ENCODE measurements around the gene SULT2B1. TPM values are rescaled to one million over a fixed set of nuclear protein-coding genes. Genes with fewer than 3 reads are reported as not detected.

SULT2B1 gene
- total RNA-seq, 1 donor from 2014 or later = 14.4 TPM

DNA sequence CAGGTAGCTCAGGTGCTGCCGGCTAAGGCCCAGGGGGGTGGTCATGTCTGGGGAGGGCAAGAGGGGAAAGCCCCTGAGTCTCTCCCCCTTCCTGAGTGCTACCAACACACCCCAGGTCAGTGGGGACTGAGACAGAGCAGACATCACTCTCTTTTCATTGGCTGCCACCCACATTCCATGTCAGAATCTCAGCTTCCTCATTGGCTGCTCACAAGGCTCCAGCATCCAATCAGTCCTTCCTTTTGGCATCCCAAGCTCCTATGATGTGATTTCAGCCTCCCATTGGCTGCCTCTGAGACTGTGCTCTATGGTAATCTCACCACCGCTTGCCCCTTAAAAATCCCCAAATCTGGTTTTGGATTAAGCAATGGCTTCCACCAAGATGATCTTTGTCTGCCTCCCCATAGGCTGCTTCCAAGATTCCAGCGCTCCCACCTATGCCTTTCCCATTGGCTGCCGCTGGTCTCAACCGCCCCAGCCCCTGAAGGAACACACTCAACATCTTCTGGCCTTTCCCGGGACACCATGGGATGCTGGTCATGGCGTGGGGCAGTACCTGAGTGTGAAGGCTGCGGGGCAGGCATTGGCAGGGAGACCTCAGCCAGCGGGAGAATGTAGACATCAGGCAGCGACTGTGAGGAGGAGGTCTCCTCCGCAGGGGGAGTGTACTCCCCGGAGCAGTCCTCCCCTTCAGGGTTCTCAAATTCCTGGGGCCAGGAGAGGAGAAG is 42.3 kb upstream of the SULT2B1 start:
- Histone ChIP-seq H3K27me3 (ENCODE audit: low read depth) (peaks cover 40% of the 10 kb centered on the region), H3K4me1 (peaks cover 27% of the 10 kb centered on the region), H3K27ac (no peak overlapping the region), H3K36me3 (no peaks in the 10 kb centered on the region), H3K4me3 (no peak overlapping the region), H3K9me3 (no peaks in the 10 kb centered on the region)
- no peak for DNase-seq
- TF ChIP-seq CTCF (IDR thresholded peaks at IDR 0.05) = no peak
- intact Hi-C loops (cut with DNase I) = no loop called here
- no peak for ATAC-seq

GRCh38 chr19:48510421-48511268 is 41.3 kb upstream of the SULT2B1 start:
- ATAC-seq (peak; percentile 67 to 72), DNase-seq (peak; percentile 71)
- H3K27ac ChIP-seq = no peak overlapping the region
- H3K27me3 ChIP-seq (ENCODE audit: low read depth) = peaks cover 40% of the 10 kb centered on the region
- no peak for TF ChIP-seq CTCF (IDR thresholded peaks at IDR 0.05)
- H3K4me3 ChIP-seq = peak overlapping the region; percentile 21
- peaks cover 27% of the 10 kb centered on the region for H3K4me1 ChIP-seq
- H3K9me3 ChIP-seq = no peaks in the 10 kb centered on the region
- H3K36me3 ChIP-seq = no peaks in the 10 kb centered on the region
- intact Hi-C loops (cut with DNase I) = no loop called here

DNA sequence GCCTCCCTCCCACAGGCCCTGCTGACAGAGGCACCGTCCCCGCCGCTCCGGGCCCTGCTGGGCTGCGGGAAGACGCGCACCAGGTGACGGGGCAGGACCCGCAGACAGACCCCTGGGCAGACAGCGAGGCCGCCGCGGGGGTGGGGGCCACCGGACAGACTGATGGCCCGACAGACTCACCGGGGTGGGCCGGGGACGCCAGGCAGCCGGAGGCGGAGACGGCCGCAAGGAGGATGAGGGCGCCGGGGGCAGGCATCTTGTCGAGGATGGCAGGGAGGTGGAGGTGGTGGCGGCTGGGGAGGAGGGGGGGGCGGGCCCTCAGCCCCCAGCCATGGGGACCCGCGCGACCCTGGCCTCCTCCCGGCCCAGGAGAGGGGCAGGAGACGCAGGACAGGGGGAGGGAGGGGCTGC is 40.6 kb upstream of the SULT2B1 start:
- no peaks in the 10 kb centered on the region for H3K36me3 ChIP-seq
- peaks cover 27% of the 10 kb centered on the region for H3K4me1 ChIP-seq
- H3K9me3 ChIP-seq = no peaks in the 10 kb centered on the region
- no peak overlapping the region for H3K27ac ChIP-seq
- ATAC-seq (no peak), DNase-seq (no peak)
- peaks cover 40% of the 10 kb centered on the region for H3K27me3 ChIP-seq (ENCODE audit: low read depth)
- no peak for TF ChIP-seq CTCF (IDR thresholded peaks at IDR 0.05)
- intact Hi-C loops (cut with DNase I) = no loop called here
- H3K4me3 ChIP-seq = peak overlapping the region; percentile 21

GRCh38 chr19:48511800-48512503 is 40.0 kb upstream of the SULT2B1 start, which contains the start of gene LMTK3:
TSS of gene LMTK3 (minus strand) at chr19:48511835. CDS start at chr19:48511576, 259 bp downstream.
- H3K9me3 ChIP-seq = no peaks in the 10 kb centered on the region
- no peak for TF ChIP-seq CTCF (IDR thresholded peaks at IDR 0.05)
- no peak within 1 kb of the TSS for H3K27ac ChIP-seq
- DNase-seq (peak; percentile 50), ATAC-seq (peak in 1 of 2 donors; percentile 6)
- H3K27me3 ChIP-seq (ENCODE audit: low read depth) = peaks cover 40% of the 10 kb centered on the region
- intact Hi-C loops (cut with DNase I) = no loop called here
- H3K4me3 ChIP-seq = peak within 1 kb of the TSS; percentile 21
- H3K36me3 ChIP-seq = no peaks in the 10 kb centered on the region
- H3K4me1 ChIP-seq = peaks cover 27% of the 10 kb centered on the region

DNA sequence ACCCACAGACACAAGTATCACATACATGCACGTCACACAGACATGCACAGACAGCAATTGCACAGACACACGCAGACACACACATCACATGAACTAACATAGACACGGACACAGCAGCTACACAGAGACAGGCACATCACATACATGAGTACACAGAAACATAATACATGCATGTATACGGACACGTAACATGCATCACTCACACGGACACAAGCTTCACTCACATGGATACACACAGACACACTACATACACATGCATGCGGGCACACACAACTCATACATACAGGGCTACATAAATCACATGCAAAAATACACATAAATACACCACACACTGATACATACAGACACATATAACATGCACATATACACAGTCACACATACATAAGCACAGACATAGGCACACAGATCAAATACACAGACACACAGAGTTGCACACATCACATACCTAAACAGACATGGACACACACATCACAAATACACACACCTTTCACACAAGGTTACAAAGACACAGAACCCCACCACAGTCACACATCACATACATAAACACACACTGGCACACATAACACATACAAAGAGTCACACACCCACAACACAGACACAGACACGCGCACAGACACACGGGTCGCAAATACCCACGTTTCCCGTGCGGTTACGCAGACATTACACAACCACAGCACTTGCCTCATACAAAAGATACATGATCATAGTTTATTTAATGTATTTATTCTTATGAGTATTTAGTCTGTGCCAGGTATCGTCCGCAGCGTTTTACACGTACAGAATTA is 39.3 kb upstream of the SULT2B1 start:
- no peak for ATAC-seq

More for the DNA sequence above, 39.3 kb upstream of the SULT2B1 start:
- peak overlapping the region; percentile 68 for H3K4me3 ChIP-seq
- H3K27ac ChIP-seq = no peak overlapping the region
- H3K9me3 ChIP-seq = no peaks in the 10 kb centered on the region
- no peak for TF ChIP-seq CTCF (IDR thresholded peaks at IDR 0.05)
- DNase-seq = no peak
- H3K27me3 ChIP-seq (ENCODE audit: low read depth) = peaks cover 40% of the 10 kb centered on the region
- H3K36me3 ChIP-seq = no peaks in the 10 kb centered on the region
- intact Hi-C loops (cut with DNase I) = no loop called here
- peaks cover 27% of the 10 kb centered on the region for H3K4me1 ChIP-seq
